RWPE2 (cell line): ENCODE data around the gene NIPSNAP3A.

Experiments used
- ATAC-seq: fragments of 200-7000 bp; cut with Tn5 transposase; 3 replicates; pipeline ENCODE4 v1.9.1; 2021; ENCODE audit warnings: low read depth
- DNase-seq: peaks from one replicate; pipeline ENCODE4 v3.0.0-alpha.2; 2020; ENCODE audit warnings: low spot score
- H3K27ac ChIP-seq: fragments of 450-650 bp; 2 replicates; pipeline ENCODE4 v1.5.1; 2017; ENCODE audit warnings: mild to moderate bottlenecking; ENCODE audit not compliant: poor library complexity, severe bottlenecking
- H3K27me3 ChIP-seq: fragments of 250-450 bp; sonication (Bioruptor Pico); 2 replicates; pipeline ENCODE4 v1.5.1; 2021; ENCODE audit warnings: mild to moderate bottlenecking, moderate library complexity; ENCODE audit not compliant: insufficient read depth, poor library complexity, severe bottlenecking
- H3K36me3 ChIP-seq: fragments of 250-450 bp; sonication (Bioruptor Pico); 2 replicates; pipeline ENCODE4 v1.5.1; 2020; ENCODE audit warnings: low read depth, mild to moderate bottlenecking, moderate library complexity
- H3K4me1 ChIP-seq: fragments of 250-450 bp; sonication (Bioruptor Pico); 2 replicates; pipeline ENCODE4 v1.5.1; 2021; ENCODE audit warnings: mild to moderate bottlenecking, moderate library complexity; ENCODE audit not compliant: insufficient read depth, poor library complexity, severe bottlenecking
- H3K4me3 ChIP-seq: fragments of 250-450 bp; sonication (Bioruptor Pico); 2 replicates; pipeline ENCODE4 v1.5.1; 2021; ENCODE audit warnings: mild to moderate bottlenecking, moderate library complexity; ENCODE audit not compliant: severe bottlenecking
- H3K9me3 ChIP-seq: fragments of 250-450 bp; sonication (Bioruptor Pico); 2 replicates; pipeline ENCODE4 v1.5.1; 2021; ENCODE audit warnings: mild to moderate bottlenecking, moderate library complexity; ENCODE audit not compliant: severe bottlenecking
- CTCF ChIP-seq: fragments of 450-650 bp; IDR thresholded peaks from one replicate; pipeline ENCODE4 v1.5.1; 2017; ENCODE audit warnings: mild to moderate bottlenecking, moderate library complexity; ENCODE audit not compliant: poor library complexity, severe bottlenecking

NIPSNAP3A gene

GRCh38 chr9:104772714-104773510, 25.4 kb downstream of the NIPSNAP3A start:
- ATAC-seq, result no peak
- no peak overlapping the region for H3K4me3 ChIP-seq
- TF ChIP-seq CTCF, result no peak

GRCh38 chr9:104774132-104774531, 26.6 kb downstream of the NIPSNAP3A start:
- Histone ChIP-seq H3K4me3 (no peak overlapping the region), H3K27ac (no peak overlapping the region)

More at GRCh38 chr9:104772714-104773510, 25.4 kb downstream of the NIPSNAP3A start:
- no peak for DNase-seq
- no peak overlapping the region for H3K27ac ChIP-seq
- H3K4me1 ChIP-seq, result no peaks in the 10 kb centered on the region
- no peaks in the 10 kb centered on the region for H3K9me3 ChIP-seq
- H3K27me3 ChIP-seq, result no peaks in the 10 kb centered on the region
- H3K36me3 ChIP-seq, result no peaks in the 10 kb centered on the region

GRCh38 chr9:104774831-104775573, 27.5 kb downstream of the NIPSNAP3A start:
- H3K9me3 ChIP-seq, result no peaks in the 10 kb centered on the region
- no peaks in the 10 kb centered on the region for H3K4me1 ChIP-seq
- ATAC-seq (no peak), DNase-seq (no peak)
- no peaks in the 10 kb centered on the region for H3K36me3 ChIP-seq
- TF ChIP-seq CTCF, result no peak
- H3K4me3 ChIP-seq, result no peak overlapping the region
- H3K27ac ChIP-seq, result no peak overlapping the region
- H3K27me3 ChIP-seq, result no peaks in the 10 kb centered on the region

More at GRCh38 chr9:104774132-104774531, 26.6 kb downstream of the NIPSNAP3A start:
- ATAC-seq (no peak), DNase-seq (no peak)
- no peak for TF ChIP-seq CTCF
- Histone ChIP-seq H3K4me1 (no peaks in the 10 kb centered on the region), H3K27me3 (no peaks in the 10 kb centered on the region), H3K36me3 (no peaks in the 10 kb centered on the region), H3K9me3 (no peaks in the 10 kb centered on the region)

- Histone ChIP-seq H3K9me3 (no peaks in the 10 kb centered on the region), H3K27ac (no peak overlapping the region), H3K36me3 (no peaks in the 10 kb centered on the region), H3K27me3 (no peaks in the 10 kb centered on the region), H3K4me3 (no peak overlapping the region), H3K4me1 (no peaks in the 10 kb centered on the region)
- ATAC-seq (no peak), DNase-seq (no peak)
- TF ChIP-seq CTCF, result no peak
Observed at GRCh38 chr9:104775574-104775936, 28.1 kb downstream of the NIPSNAP3A start.
